Stimulated activated CD4-positive, alpha-beta T cell treated with anti-CD3 and anti-CD28 coated beads, Interleukin-15, amount 100 ng/mL, for 24 hours (primary cell): Measurements from ENCODE around the gene ZNF415.
"Not testable (repeated sequence)": the region's sequence is repeated elsewhere in the genome, so short reads cannot be mapped to it uniquely, and the experiment has no call there.

Experiments
- DNase-seq: peaks from one replicate; pipeline ENCODE4 v3.0.0-alpha.2; 2020

Gene ZNF415

DNA sequence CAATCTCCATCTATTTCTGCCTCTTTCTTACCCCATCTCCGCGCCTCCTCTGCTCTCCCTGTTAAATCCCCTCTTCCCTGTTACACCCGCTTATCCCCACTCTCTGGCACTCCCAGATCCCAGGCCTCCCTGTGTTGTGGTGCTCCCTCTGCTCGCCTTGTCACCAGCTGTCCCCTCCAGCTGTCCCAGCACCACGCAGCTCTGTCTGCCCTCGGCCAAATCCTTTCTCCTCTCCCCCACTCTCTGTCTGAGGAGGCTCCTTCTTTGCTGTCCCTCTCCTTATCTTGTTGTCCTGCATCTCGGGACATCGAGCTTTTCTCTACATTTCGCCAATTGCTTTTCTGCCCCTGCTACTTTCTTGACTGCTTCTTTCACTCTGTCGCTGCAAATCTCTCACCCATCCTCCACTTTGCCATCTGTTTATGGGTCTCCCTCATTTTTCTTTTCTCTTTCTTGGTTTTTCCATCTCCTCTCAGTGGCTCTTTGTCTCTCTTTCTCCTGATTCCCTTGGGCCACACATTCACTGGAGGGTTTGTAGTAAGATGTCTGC lies 30.4 kb downstream of the ZNF415 start:
- no peak for DNase-seq

DNA sequence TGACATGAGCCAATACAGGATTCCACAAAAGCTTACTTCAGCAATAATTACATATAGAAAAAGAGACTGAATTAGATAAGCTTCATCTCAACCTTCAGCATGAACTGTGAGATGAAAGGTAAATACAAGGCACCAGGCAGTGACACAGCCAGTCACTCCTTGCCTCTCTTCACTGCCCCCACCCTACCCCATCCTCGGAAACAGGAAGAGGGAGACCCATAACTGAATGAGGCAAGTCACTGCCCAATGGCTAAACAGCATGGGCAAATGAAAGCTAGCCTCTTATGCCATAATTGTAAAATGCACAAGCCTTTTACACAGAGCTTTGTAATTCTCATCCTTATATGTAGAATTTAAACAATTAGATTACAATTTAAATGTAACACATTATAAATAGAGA lies 31.2 kb downstream of the ZNF415 start:
- peak; percentile 10 for DNase-seq

DNA sequence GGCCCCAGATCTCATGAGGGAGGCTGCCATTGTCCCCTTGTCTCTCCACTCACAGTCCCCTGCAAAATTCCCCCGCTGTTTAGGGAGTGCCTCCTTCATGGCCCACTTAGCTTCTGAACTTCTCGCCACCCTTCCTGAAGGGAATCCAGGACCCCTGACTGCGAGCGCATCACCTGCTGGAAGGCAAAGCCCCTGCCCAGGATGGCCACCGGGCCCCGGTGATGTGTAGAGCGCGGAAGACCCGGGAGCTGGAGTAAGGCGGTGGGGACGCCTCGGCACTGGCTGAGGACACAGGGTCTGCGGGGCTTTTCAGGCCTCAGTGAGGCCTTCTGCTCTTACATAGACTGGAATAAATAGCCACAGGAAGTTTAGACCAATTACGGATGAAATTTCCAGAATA lies 34.1 kb downstream of the ZNF415 start:
- not testable (repeated sequence) for DNase-seq

DNA sequence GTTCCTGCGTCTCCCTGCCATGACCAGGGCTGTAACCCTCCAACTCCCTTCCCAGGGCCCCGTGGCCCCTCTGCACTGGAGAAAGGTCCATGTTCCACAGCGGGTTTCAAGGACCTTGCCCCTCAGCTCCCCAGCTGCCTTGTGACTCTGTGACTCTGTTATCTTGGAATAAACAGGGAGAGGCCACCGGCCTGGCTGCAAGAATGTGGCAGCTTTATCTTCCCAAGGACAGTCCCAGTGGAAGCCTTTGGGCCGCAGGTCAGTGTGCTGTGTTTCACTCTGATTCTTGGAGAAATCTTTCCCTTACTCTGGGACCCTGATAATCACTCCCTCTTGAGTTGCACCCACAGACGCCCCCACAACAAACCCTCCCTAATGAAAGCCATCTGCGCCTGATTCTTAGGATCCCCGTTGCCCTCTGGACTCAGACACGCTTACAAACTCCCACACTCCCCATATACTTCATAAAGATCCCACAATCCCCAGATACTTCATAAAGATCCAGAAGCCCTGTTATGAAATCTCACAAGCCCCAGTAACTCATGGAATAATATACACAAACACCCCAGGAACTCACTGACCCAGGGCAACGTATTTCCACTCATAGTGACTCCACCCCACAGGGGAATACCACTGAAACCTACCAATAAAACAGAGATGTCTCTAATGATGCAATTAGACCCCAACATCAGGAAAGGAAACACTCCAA lies 35.6 kb downstream of the ZNF415 start:
- DNase-seq, result not testable (repeated sequence)

DNA sequence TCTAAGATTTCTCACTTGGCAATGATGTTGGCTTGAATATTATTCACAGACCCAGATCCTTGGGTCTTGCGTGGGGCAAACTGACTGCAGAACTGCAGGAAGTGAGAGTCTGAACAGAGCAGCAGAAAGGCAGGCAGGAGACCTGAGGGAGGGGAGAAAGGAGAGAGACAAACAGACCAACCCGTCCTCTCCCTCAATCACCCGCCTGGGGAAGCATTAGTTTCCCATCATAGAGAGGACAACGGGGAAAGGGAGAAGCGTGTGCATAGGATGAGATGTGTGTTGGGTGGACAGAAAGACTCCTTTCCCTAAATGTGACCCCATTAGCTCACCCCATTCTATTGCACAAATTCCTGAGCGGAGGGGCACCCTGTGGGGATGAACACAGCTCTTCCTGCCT lies 36.1 kb downstream of the ZNF415 start:
- DNase-seq, result not testable (repeated sequence)

DNA sequence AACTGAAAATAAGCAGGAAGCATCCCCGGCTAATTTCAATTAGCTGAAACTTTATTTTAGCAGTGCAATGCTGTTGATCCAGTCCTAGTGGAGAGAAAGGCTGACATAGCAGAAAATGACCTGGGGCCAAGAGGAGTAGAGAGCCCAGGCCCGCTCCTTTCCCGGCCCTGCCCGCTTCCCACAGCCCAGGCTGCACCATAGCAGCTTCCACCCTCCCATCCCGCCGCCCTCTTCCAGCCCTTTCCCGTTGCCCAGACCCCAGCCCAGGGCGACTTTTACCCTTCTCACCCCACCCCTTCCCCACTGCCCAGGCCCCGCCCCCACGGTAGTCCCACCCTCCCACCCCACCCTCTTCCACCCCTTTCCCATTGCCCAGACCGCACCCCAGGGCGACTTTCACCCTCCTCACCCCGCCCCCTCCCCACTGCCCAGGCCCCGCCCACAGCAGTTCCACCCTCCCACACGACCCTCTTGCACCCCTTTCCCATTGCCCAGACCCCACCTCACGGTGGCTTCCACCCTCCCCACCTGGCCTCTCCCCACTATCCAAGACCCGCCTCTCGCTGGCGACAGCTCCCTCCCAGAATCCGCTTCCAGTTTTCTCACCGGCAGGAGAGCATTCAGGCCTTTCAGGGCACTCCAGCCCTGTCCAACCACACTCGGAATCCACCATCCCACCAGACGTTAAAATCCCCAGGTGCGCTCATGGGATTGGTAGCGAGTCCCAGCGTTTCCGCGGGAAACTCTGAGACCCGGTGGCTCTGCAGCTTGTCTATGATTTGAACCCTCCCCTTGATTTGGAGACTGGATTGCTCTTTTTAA lies 37.7 kb downstream of the ZNF415 start:
- DNase-seq, result no peak

DNA sequence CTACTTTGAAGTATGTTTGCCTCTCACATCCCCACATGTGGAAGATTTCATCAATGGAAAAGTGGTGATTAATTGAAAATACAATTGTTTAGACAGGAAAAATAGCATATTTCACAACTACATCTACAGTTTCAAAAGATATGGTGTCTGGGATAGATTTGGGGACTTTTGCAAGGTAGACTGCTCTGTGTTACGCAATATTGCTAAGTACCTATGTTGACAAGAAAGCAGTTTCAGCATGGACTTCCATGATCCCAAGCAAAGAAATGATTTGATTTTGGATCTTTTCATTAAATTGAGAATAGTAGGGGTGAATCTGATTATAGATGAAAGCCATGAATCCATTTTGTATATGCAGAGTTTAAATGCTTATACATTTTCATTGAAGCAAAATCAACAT lies 40.0 kb downstream of the ZNF415 start:
- DNase-seq, result no peak

DNA sequence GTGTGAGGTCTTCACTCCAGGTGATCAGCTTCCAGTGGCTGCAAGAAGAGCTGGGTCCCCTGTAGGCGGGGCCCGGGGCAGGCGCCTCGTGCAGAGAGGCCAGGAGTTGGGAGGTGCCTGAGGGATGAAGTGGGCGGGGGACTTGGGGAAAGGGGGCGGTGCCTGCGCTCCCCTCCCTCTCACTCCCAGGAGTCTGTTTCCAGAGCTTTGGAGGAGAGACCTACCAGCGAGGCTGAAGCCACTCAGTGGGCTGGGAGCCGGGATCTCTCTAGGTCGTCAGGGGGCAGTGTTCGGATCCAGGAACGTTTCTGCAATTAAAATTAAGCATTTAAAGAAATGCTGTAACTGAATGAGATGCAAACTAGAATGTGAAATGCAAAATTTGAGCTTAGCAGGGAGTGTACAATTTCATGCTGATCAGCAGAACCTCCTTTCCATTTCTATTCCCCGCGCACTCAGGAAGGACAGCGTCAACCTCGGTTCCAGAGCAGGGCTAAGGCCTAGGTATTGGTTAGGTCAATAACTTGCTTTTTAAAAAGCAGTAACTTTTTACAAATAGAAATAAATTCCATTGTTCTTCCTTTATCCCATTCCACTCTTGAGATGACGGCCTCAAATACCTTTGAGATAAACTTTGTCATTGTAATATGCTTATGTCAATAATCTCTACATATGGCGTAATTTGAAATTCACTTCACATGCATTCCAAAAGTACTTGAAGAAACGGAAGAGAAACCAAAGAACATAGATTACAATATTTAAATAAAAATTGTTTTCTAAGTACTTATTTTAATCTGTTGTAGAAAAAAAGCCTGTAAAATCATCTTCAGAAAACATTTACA lies 41.1 kb downstream of the ZNF415 start:
- no peak for DNase-seq

DNA sequence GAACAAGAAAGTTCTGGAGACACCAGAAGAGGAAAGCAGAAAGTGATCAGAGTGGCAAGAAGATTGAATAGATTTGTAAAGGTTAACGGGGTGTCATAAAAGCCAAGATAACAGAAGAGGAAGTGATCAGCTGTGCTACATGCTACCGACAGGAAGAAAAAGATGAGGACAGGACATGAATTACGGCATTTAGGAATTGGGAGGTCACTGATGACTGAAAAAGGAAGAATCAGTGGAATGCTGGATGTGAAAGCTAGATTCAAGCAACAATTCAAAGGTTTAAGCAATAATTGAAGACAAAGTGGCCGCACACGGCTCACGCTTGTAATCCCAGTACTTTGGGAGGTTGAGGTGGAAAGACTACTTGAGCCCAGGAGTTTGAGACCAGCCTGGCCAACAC lies 44.6 kb downstream of the ZNF415 start:
- no peak for DNase-seq

DNA sequence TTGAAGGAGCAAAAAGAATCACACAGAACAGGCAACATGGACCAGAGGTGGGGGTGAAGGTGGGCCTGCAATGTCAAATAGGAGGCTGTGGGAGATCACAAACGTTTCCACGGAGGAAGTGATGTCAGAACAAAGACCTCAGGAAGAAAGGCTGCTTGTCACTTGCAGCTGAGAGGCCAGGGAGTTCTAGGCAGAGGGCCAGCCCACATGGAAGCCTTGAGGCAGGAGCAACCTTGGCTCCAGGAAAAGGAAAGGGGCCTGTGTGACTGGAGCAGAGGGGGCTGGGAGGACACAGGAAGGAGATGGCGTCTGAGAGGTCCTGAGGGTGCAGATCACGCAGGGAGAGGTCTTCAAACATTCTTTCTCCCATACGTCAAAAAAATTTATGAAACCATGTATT lies 45.8 kb downstream of the ZNF415 start:
- no peak for DNase-seq

DNA sequence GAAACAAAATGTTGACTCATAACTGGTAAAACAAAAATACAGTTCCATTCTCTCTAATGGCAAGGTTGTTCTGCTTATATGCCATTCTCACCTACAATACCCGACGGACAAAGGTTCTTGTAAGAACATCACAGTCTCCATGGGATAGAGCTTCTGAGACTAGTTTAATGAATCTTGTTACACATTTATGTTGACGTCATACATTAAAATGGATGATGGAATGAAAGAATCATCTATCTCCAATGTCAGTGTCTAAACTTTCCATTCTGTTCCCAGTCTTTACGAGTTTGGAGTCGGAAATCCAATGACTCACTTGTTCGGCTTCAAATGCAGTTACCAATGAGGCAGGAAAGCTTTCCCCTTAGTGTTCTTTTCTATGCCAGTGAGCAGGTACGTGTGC lies 47.2 kb downstream of the ZNF415 start:
- no peak for DNase-seq

DNA sequence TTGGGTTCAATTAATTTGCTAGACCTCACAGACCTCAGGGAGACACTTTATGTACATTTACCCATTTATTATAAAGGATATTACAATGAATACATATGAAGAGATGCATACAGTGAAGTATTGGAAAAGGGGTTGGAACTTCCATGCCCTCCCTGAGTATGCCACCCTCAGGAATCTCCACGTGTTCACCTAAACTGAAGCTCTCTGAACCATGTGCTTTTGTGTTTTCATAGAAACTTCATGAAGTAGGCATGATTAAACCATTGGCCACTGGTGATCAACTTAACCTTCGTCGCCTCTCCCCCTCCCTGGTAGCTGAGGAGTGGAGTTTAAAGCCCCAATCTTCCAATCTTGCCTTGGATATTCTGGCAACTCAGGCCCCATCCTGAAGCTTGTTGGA lies 49.8 kb downstream of the ZNF415 start:
- DNase-seq, result no peak

DNA sequence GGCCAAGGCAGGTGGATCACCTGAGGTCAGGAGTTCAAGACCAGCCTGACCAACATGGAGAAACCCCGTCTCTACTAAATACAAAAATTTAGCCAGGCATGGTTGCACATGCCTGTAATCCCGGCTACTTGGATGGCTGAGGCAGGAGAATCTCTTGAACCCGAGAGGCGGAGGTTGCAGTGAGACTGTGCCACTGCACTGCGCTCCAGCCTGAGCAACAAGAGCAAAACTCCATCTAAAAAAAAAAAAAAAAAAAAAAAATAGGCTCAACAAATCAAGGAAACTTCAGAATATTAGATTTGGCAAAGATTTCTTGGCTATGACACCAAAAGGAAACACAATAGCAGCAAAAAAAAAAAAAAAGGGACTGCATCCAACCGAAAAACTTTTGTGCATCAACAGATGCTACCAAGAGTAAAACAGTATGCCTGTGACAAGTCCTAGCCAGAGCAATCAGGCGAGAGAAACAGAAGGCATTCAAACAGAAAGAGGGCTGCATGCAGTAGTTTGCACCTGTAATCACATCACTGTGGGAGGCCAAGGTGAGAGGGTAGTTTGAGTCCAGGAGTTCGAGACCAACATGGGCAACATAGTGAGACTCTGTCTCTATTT lies 53.3 kb downstream of the ZNF415 start:
- no peak for DNase-seq

DNA sequence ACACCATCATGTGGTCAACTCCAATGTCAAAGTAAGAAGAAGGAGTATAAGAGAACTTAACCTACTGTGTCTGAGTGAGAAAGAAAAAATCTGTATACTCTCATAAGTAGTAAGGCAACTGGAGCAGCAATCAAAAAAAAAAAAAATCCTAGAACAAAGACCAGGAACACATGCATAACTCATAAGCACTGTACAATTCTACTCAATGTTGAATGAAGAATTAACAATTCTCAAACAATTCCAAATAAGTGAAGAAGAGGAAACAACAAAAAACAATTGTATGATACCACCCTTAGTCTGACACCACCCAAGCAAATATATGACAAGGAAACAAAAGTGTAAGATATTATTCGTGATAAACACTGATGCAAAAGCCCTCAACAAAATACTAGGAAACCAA lies 54.0 kb downstream of the ZNF415 start:
- no peak for DNase-seq

DNA sequence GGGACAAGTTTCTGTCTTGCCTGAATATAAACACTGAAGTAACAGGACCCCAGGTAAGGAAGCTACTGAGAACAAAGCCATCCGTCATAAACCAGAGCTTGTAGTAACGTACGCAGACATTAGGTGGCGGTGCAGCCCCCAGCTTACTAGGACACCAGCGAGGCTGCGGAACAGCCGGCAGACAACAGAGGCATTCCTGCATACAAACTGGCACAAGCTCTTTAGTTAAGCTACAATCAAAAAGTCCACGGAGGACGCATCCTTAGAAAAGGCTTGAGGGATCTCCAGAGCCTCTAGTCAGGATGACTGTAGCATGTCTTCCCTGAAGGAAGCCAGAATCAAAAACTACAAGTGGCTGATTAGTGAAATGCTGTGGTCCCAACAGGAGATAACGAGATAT lies 55.7 kb downstream of the ZNF415 start:
- no peak for DNase-seq

DNA sequence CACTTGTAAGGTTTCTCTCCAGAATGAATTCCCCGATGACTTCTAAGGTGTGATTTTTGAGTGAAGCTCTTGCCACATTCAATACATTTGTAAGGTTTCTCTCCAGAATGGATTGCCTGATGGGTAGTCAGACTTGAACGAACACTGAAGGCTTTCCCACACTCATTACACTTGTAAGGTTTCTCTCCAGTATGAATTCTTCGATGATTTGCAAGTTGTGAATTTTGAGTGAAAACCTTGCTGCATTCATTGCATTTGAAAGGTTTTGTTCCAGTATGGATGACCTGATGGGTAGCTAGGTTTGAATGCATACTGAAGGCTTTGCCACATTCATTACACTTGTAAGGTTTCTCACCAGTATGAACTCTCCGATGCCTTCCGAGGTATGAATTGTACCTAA lies 63.9 kb downstream of the ZNF415 start:
- DNase-seq, result no peak

DNA sequence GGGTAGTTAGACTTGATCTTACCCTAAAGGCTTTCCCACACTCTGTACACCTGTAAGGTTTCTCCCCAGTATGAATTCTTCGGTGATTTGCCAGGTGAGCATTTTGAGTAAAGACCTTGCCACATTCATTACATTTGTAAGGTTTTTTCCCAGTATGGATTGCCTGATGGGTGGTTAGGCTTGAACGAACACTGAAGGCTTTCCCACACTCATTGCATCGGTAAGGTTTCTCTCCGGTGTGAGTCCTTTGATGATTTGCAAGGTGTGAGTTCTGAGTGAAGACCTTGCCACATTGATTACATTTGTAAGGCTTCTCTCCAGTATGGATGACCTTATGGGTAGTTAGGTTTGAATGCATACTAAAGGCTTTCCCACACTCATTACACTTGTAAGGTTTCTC lies 64.5 kb downstream of the ZNF415 start:
- no peak for DNase-seq

DNA sequence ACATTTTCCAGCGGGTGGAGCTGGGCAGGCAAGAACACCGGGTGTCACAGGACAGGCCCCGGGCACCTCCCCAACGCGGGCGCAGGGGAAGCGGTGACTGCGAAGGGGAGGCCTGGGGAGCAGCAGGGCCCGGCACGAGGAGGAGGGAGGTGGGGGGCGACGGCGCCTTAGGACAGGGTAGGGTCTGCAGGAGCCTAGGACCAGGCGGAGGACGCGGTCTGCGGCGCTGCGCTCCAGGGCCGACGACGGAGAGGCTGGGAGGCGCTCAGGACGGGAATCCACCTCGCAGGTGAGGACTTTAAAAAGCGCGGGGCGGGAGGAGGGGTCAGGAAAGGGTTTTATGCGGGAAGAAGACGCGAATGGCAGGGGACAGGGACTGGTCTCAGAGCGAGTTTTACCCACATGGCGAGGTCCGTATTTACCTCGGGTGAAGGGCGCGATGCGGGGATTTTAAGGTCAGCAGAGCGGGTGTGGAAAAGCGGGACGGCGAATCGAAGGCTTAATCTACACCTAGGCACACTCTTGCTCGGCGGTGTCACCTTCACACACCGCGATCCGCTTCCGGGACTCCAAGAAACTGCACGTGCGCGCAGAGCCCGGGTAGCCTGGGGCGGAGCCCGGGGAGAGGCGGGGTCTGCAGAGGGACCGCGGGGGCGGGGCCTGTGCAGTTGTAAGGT lies 74.7 kb downstream of the ZNF415 start:
- DNase-seq, result peak; percentile 17
